ENCODE data around the gene ZNF197.

DNA sequence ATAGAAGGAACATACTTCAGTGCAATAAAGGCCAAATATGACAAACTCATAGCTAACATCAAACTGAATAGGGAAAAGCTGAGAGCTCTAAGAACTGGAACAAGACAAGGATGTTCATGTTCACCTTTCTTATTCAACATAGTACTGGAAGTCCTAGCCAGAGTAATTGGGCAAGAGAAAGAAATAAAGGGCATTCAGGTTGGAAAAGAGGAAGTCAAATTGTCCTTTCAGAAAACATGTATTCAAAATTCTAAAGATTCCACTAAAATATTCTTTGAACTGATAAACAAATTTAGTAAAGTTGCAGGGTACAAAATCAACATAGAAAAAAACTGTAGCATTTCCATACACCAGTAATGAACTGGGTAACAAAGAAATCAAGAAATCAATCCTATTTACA lies 12.2 kb upstream of the ZNF197 start:
- TF ChIP-seq, protein P1, sequence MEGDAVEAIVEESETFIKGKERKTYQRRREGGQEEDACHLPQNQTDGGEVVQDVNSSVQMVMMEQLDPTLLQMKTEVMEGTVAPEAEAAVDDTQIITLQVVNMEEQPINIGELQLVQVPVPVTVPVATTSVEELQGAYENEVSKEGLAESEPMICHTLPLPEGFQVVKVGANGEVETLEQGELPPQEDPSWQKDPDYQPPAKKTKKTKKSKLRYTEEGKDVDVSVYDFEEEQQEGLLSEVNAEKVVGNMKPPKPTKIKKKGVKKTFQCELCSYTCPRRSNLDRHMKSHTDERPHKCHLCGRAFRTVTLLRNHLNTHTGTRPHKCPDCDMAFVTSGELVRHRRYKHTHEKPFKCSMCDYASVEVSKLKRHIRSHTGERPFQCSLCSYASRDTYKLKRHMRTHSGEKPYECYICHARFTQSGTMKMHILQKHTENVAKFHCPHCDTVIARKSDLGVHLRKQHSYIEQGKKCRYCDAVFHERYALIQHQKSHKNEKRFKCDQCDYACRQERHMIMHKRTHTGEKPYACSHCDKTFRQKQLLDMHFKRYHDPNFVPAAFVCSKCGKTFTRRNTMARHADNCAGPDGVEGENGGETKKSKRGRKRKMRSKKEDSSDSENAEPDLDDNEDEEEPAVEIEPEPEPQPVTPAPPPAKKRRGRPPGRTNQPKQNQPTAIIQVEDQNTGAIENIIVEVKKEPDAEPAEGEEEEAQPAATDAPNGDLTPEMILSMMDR (IDR thresholded peaks at IDR 0.05; ENCODE audit: low read depth, low read length, missing input control): no peak
- TF ChIP-seq, protein P2, sequence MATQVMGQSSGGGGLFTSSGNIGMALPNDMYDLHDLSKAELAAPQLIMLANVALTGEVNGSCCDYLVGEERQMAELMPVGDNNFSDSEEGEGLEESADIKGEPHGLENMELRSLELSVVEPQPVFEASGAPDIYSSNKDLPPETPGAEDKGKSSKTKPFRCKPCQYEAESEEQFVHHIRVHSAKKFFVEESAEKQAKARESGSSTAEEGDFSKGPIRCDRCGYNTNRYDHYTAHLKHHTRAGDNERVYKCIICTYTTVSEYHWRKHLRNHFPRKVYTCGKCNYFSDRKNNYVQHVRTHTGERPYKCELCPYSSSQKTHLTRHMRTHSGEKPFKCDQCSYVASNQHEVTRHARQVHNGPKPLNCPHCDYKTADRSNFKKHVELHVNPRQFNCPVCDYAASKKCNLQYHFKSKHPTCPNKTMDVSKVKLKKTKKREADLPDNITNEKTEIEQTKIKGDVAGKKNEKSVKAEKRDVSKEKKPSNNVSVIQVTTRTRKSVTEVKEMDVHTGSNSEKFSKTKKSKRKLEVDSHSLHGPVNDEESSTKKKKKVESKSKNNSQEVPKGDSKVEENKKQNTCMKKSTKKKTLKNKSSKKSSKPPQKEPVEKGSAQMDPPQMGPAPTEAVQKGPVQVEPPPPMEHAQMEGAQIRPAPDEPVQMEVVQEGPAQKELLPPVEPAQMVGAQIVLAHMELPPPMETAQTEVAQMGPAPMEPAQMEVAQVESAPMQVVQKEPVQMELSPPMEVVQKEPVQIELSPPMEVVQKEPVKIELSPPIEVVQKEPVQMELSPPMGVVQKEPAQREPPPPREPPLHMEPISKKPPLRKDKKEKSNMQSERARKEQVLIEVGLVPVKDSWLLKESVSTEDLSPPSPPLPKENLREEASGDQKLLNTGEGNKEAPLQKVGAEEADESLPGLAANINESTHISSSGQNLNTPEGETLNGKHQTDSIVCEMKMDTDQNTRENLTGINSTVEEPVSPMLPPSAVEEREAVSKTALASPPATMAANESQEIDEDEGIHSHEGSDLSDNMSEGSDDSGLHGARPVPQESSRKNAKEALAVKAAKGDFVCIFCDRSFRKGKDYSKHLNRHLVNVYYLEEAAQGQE (IDR thresholded peaks at IDR 0.05): no peak
- TF ChIP-seq GABPA (IDR thresholded peaks at IDR 0.05 in 1 of 2, conservative IDR thresholded peaks at IDR 0.05 in 1 of 2) (no peak), SP1 (IDR thresholded peaks at IDR 0.05) (no peak), HNF4A (conservative IDR thresholded peaks at IDR 0.05) (no peak), EGR1 (IDR thresholded peaks at IDR 0.05; ENCODE audit: low read depth in 2 of 2) (no peak)

All from liver (tissue), 3 donors.